NB4 (cell line): Measurements from ENCODE around the gene THOC5.

Source experiments
- DNase-seq: peaks from one replicate; pipeline ENCODE4 v3.0.0; 2010; ENCODE audit warnings: low read depth
- H3K4me3 ChIP-seq: one replicate; pipeline ENCODE4 v1.5.1; 2011; ENCODE audit warnings: mild to moderate bottlenecking, low read depth, low read length, moderate library complexity
- MYC ChIP-seq: IDR thresholded peaks from 2 replicates; pipeline ENCODE4 v1.6.1; 2011; ENCODE audit warnings: low read depth, low read length
- POLR2A ChIP-seq: IDR thresholded peaks from 2 replicates; pipeline ENCODE4 v1.6.1; 2011; ENCODE audit warnings: mild to moderate bottlenecking; ENCODE audit not compliant: insufficient read length; ENCODE audit errors: extremely low read depth
- TF ChIP-seq, protein P1 (sequence below): IDR thresholded peaks from 2 replicates; pipeline ENCODE4 v1.6.1; 2011; ENCODE audit warnings: low read depth, low read length
- TF ChIP-seq, protein P2 (sequence below): IDR thresholded peaks from one replicate; pipeline ENCODE4 v1.5.1; 2012; ENCODE audit warnings: low read depth, low read length

Gene THOC5

DNA sequence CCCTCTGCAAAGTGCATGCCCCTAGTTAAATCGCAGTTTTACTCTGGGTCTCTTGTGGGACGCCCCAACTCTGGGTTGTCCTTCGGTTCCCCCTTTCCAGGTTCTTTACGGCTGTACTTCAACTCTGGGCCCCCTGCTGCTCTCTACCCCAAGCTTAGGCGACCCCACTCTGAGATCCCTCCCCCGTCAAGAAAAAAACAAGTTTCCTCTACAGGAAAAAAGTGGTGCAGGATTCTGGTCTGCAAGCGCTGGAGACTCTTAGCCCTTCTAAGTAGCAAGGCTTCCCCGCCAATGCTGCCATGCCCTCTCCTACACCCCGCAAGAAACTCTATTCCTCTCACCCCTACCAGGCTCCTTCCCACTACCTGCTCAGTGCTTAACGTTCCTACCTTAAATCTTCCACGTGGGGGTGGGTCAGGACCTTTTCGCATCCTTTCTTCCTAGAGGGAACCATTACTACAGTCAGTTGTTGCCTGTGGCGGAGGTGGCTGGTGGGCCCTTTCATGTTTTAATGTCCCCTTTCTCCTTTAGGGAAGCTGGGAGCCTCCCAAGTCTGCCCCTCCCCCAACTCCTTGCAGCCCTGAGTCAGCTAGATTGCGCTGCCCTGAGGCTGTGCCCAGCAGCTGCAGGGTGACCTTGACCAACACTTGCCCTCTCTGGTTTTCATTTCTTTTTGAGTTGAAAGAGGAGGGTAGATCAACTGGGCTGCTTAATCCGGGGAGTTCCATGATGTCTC lies 72.1 kb downstream of the THOC5 start:
- no peak overlapping the region for H3K4me3 ChIP-seq

DNA sequence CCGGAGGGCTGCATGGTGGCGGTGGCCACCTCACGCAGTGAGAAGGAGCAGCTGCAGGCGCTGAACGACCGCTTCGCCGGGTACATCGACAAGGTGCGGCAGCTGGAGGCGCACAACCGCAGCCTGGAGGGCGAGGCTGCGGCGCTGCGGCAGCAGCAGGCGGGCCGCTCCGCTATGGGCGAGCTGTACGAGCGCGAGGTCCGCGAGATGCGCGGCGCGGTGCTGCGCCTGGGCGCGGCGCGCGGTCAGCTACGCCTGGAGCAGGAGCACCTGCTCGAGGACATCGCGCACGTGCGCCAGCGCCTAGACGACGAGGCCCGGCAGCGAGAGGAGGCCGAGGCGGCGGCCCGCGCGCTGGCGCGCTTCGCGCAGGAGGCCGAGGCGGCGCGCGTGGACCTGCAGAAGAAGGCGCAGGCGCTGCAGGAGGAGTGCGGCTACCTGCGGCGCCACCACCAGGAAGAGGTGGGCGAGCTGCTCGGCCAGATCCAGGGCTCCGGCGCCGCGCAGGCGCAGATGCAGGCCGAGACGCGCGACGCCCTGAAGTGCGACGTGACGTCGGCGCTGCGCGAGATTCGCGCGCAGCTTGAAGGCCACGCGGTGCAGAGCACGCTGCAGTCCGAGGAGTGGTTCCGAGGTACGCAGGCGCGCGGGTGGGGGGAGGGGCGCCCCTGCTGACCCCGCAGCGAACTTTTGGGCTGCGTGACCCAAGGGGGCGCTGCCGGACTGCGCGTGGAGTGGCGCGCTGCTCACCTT lies 72.9 kb downstream of the THOC5 start:
- TF ChIP-seq, protein P1, sequence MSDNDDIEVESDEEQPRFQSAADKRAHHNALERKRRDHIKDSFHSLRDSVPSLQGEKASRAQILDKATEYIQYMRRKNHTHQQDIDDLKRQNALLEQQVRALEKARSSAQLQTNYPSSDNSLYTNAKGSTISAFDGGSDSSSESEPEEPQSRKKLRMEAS: no peak
- TF ChIP-seq POLR2A (no peak), MYC (no peak)
- TF ChIP-seq, protein P2, sequence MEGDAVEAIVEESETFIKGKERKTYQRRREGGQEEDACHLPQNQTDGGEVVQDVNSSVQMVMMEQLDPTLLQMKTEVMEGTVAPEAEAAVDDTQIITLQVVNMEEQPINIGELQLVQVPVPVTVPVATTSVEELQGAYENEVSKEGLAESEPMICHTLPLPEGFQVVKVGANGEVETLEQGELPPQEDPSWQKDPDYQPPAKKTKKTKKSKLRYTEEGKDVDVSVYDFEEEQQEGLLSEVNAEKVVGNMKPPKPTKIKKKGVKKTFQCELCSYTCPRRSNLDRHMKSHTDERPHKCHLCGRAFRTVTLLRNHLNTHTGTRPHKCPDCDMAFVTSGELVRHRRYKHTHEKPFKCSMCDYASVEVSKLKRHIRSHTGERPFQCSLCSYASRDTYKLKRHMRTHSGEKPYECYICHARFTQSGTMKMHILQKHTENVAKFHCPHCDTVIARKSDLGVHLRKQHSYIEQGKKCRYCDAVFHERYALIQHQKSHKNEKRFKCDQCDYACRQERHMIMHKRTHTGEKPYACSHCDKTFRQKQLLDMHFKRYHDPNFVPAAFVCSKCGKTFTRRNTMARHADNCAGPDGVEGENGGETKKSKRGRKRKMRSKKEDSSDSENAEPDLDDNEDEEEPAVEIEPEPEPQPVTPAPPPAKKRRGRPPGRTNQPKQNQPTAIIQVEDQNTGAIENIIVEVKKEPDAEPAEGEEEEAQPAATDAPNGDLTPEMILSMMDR: no peak
- no peak overlapping the region for H3K4me3 ChIP-seq
- no peak for DNase-seq

More for the DNA sequence above, 72.1 kb downstream of the THOC5 start:
- no peak for DNase-seq
- no peak for TF ChIP-seq POLR2A
- TF ChIP-seq, protein P1: no peak
- TF ChIP-seq, protein P2: no peak
- TF ChIP-seq MYC: no peak

DNA sequence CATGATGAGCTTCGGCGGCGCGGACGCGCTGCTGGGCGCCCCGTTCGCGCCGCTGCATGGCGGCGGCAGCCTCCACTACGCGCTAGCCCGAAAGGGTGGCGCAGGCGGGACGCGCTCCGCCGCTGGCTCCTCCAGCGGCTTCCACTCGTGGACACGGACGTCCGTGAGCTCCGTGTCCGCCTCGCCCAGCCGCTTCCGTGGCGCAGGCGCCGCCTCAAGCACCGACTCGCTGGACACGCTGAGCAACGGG lies 73.4 kb downstream of the THOC5 start:
- TF ChIP-seq POLR2A (no peak), MYC (no peak)
- TF ChIP-seq, protein P2: no peak
- TF ChIP-seq, protein P1: no peak
- no peak for DNase-seq
- H3K4me3 ChIP-seq: no peak overlapping the region

DNA sequence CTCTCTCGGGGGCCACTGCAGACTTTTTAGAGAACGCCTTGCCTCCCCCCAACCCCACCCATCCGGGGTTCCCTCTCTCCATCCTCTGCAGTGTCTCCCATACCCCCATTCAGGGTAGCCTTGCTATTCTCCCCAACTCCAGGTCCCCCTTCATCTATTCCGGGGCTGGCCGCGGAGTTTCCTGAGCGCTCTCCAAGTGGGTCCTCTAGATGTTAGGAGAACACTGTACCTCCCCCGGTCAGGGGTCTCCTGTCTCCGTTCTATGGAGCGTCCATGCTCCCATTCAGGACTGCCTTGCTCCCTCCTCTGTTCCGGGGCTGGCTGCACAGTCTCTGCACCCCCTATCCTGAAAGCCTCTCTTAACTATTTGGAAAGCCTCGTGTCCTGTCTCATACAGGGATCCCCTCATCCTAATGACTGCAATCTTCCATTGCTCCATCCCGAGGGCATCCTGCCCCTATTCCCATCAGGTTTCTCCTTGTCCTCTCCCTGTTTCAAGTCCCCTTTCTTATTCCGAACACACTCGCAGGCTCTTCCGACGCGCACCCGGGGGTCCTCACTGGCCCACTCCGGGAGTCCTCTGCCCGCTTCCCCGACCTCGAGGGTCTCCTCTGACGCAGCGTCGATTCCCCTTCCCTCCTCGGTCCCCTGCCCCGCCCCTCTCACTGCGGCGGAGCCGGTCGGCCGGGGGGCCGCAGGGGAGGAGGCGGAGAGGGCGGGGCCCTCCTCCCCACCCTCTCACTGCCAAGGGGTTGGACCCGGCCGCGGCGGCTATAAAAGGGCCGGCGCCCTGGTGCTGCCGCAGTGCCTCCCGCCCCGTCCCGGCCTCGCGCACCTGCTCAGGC lies 73.9 kb downstream of the THOC5 start, which contains the start of gene NEFH:
Gene NEFH, plus strand, starts transcription at position 802 of the 845 bp plus-strand sequence. CDS start 45 bp downstream, outside the sequence.
- no peak within 1 kb of the TSS for H3K4me3 ChIP-seq
- DNase-seq: no peak
- TF ChIP-seq, protein P2: no peak
- no peak for TF ChIP-seq POLR2A
- no peak for TF ChIP-seq MYC
- TF ChIP-seq, protein P1: no peak

DNA sequence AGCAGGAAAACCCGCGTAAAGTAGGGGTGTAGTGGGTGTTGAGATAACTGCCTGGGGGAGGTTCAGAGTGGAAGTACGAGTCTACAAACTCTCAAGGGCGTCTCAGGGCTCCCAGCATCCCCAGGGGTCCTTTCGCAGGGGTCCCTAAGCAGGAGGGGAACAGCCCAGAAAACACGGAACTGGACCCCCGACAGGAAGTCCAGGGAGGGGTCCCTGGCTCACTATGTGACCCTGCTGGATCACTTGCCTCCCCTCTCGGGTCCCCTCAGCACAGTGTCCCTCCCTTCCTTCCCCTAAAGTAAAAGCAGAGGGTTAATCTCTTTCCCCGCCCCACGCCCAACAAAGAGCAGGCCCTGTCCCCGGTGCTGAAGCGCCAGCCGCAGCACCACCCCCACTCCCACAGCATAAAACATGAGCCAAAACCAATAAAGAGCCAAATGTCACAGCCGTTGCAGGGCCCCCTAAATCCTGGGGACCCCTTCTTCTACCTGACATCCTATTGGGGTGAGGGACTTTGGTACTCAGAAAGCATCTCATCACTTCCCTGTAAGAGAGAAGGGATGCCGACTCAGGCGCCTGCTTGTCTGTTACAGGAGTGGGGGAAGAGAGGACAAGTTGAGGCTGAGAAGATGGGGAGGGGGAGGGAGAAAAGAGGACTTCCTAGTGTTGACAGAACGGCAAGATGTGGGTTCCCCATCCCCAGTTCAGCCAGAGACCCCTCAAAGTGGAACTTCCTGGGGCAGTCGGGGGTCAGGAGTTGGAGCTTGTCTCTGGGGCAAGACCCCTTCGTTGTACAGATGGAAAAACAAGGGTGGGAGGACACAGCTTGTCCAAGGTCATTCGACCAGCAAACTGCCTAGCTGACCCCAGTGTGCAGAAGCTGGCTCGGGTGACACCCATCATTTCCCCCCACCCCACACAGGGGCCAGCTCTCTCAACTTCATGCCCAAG lies 75.0 kb downstream of the THOC5 start:
- no peak overlapping the region for H3K4me3 ChIP-seq
- TF ChIP-seq, protein P1: no peak
- TF ChIP-seq, protein P2: no peak
- TF ChIP-seq MYC: no peak
- no peak for TF ChIP-seq POLR2A
- peak; percentile 42 for DNase-seq
